Glutamatergic neuron (in vitro differentiated cells): Measurements from ENCODE around the gene NRXN3. TPM values are rescaled to one million over a fixed set of nuclear protein-coding genes. Genes with fewer than 3 reads are reported as not detected.

Source experiments
- DNase-seq: peaks from one replicate; pipeline ENCODE4 v3.0.0; 2022
- H3K27ac Mint-ChIP-seq: one replicate; pipeline ENCODE4 v1.8.0; 2020; ENCODE audit warnings: mild to moderate bottlenecking, mixed read lengths, inconsistent platforms; ENCODE audit not compliant: unreplicated experiment
- H3K27me3 Mint-ChIP-seq: one replicate; pipeline ENCODE4 v1.8.0; 2020; ENCODE audit warnings: mild to moderate bottlenecking, moderate library complexity, mixed read lengths, inconsistent platforms; ENCODE audit not compliant: unreplicated experiment
- H3K36me3 Mint-ChIP-seq: one replicate; pipeline ENCODE4 v1.8.0; 2020; ENCODE audit warnings: mild to moderate bottlenecking, mixed read lengths, inconsistent platforms; ENCODE audit not compliant: unreplicated experiment
- H3K4me1 Mint-ChIP-seq: one replicate; pipeline ENCODE4 v1.8.0; 2020; ENCODE audit warnings: mild to moderate bottlenecking, low read depth, mixed read lengths, inconsistent platforms; ENCODE audit not compliant: unreplicated experiment
- H3K4me3 Mint-ChIP-seq: one replicate; pipeline ENCODE4 v1.8.0; 2020; ENCODE audit warnings: mild to moderate bottlenecking, mixed read lengths, inconsistent platforms; ENCODE audit not compliant: unreplicated experiment
- H3K9me3 Mint-ChIP-seq: one replicate; pipeline ENCODE4 v1.8.0; 2020; ENCODE audit warnings: mild to moderate bottlenecking, moderate library complexity, mixed read lengths, inconsistent platforms; ENCODE audit not compliant: unreplicated experiment
- total RNA-seq: library from RNA; stranded (reverse); fragmentation: NEBNext Ultra II Directional; extraction: Animal tissue kit (Norgen Biotek cat#: 25700); gene quantifications from one replicate; pipeline ENCODE4 v1.2.1, GENCODE V29; 2021; ENCODE audit not compliant: unreplicated experiment
- TF ChIP-seq, protein P1 (sequence below): fragments of 200-600 bp; sonication (generic); IDR thresholded peaks from one replicate; pipeline ENCODE4 v1.5.0; 2021; ENCODE audit not compliant: partially characterized antibody, unreplicated experiment

NRXN3 gene
- total RNA-seq, 1 donor from 2014 or later = 1.2 TPM

DNA sequence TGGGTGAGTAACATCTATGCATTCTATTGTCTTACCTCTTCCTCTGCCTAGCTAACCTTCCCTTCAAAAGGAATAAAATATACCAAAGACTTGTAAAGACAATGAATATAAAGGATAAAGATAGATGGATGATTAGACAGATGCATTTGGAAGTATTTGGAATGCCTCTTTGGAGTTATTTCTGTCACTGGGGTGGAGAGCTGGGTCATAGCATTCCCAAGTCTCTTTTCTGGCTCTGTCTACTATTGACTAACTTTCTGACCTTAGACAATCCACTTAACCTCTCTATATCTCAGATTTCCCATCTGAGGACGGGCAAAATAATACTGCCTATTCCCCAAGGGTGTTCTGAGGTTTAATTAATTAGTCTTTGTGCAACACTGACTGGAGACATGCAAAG is 1523.8 kb downstream of the NRXN3 start:
- H3K27me3 Mint-ChIP-seq = no peaks in the 10 kb centered on the region
- H3K9me3 Mint-ChIP-seq = no peaks in the 10 kb centered on the region
- H3K36me3 Mint-ChIP-seq = no peaks in the 10 kb centered on the region
- no peak overlapping the region for H3K27ac Mint-ChIP-seq
- no peak for DNase-seq
- H3K4me1 Mint-ChIP-seq = peaks cover 2% of the 10 kb centered on the region
- H3K4me3 Mint-ChIP-seq = no peak overlapping the region
- TF ChIP-seq, protein P1, sequence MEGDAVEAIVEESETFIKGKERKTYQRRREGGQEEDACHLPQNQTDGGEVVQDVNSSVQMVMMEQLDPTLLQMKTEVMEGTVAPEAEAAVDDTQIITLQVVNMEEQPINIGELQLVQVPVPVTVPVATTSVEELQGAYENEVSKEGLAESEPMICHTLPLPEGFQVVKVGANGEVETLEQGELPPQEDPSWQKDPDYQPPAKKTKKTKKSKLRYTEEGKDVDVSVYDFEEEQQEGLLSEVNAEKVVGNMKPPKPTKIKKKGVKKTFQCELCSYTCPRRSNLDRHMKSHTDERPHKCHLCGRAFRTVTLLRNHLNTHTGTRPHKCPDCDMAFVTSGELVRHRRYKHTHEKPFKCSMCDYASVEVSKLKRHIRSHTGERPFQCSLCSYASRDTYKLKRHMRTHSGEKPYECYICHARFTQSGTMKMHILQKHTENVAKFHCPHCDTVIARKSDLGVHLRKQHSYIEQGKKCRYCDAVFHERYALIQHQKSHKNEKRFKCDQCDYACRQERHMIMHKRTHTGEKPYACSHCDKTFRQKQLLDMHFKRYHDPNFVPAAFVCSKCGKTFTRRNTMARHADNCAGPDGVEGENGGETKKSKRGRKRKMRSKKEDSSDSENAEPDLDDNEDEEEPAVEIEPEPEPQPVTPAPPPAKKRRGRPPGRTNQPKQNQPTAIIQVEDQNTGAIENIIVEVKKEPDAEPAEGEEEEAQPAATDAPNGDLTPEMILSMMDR = no peak

DNA sequence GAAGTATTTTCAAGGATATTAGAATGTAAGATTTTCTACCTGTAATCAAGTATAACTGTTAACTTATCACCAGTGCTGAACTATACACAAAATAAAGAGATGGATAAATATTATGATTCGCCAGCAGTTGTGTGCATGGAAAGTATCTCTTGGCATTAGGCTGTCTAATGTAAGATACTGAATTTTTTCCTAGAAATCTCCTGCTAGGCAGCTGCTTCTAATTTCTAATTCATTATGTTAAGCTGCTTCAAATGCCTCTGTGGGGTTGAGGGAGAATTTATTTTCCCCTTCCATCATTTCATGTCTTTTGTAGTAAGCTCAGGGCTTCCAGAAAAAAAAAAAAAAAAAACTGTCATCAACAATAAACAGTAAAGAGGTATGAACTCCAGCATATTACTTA is 1525.1 kb downstream of the NRXN3 start:
- no peak overlapping the region for H3K27ac Mint-ChIP-seq
- H3K4me1 Mint-ChIP-seq = peaks cover 2% of the 10 kb centered on the region
- peaks cover 1% of the 10 kb centered on the region for H3K27me3 Mint-ChIP-seq
- H3K9me3 Mint-ChIP-seq = no peaks in the 10 kb centered on the region
- no peak for DNase-seq
- H3K36me3 Mint-ChIP-seq = no peaks in the 10 kb centered on the region
- TF ChIP-seq, protein P1 = no peak
- no peak overlapping the region for H3K4me3 Mint-ChIP-seq

- H3K4me3 Mint-ChIP-seq = no peak overlapping the region
These were observed 1528.1 kb downstream of the NRXN3 start for GRCh38 chr14:79698298-79698711.

GRCh38 chr14:79699206-79699605 is 1529.0 kb downstream of the NRXN3 start:
- TF ChIP-seq, protein P1 = no peak
- DNase-seq = no peak
- Mint-ChIP-seq H3K4me3 (no peak overlapping the region), H3K4me1 (peaks cover 4% of the 10 kb centered on the region), H3K27me3 (peaks cover 1% of the 10 kb centered on the region), H3K36me3 (no peaks in the 10 kb centered on the region), H3K27ac (no peak overlapping the region), H3K9me3 (peaks cover 2% of the 10 kb centered on the region)

More at GRCh38 chr14:79698298-79698711, 1528.1 kb downstream of the NRXN3 start:
- Mint-ChIP-seq H3K36me3 (no peaks in the 10 kb centered on the region), H3K27ac (no peak overlapping the region), H3K27me3 (peaks cover 1% of the 10 kb centered on the region), H3K4me1 (peaks cover 2% of the 10 kb centered on the region), H3K9me3 (peaks cover 2% of the 10 kb centered on the region)
- DNase-seq = no peak
- TF ChIP-seq, protein P1 = no peak

DNA sequence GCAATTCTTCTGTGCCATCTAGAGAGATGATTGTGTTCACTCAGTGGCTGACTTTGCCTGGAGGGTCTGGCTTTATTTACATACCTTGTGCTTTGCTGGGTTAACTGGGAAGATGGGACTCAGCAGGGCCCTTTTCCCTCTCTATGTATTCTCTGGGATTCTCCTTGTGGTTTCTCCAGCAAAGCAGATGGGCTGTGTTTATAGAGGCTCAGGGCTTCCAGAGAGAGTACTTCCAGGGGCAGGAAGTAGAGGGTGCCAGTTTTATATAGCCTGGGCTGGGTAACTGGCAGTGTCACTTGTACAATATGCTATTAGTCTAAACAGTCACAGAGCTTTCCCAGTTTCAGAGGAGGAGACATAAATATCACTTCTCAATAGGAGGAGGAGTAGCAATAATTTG is 1531.2 kb downstream of the NRXN3 start:
- no peak for DNase-seq
- no peak overlapping the region for H3K27ac Mint-ChIP-seq
- peaks cover 2% of the 10 kb centered on the region for H3K9me3 Mint-ChIP-seq
- peaks cover 1% of the 10 kb centered on the region for H3K27me3 Mint-ChIP-seq
- H3K4me1 Mint-ChIP-seq = peaks cover 8% of the 10 kb centered on the region
- TF ChIP-seq, protein P1 = no peak
- H3K4me3 Mint-ChIP-seq = no peak overlapping the region
- H3K36me3 Mint-ChIP-seq = no peaks in the 10 kb centered on the region
